WI38 (cell line): ENCODE measurements around the gene DDA1.

ENCODE experiments used
- H3K4me3 ChIP-seq: 2 replicates; pipeline ENCODE4 v1.5.1; 2011; ENCODE audit warnings: low read depth, mild to moderate bottlenecking, control low read depth, low read length
- TF ChIP-seq, protein P1 (sequence below): IDR thresholded peaks from 2 replicates; pipeline ENCODE4 v1.5.1; 2012; ENCODE audit warnings: low read depth, mild to moderate bottlenecking, control low read depth, low read length

The DDA1 gene

DNA sequence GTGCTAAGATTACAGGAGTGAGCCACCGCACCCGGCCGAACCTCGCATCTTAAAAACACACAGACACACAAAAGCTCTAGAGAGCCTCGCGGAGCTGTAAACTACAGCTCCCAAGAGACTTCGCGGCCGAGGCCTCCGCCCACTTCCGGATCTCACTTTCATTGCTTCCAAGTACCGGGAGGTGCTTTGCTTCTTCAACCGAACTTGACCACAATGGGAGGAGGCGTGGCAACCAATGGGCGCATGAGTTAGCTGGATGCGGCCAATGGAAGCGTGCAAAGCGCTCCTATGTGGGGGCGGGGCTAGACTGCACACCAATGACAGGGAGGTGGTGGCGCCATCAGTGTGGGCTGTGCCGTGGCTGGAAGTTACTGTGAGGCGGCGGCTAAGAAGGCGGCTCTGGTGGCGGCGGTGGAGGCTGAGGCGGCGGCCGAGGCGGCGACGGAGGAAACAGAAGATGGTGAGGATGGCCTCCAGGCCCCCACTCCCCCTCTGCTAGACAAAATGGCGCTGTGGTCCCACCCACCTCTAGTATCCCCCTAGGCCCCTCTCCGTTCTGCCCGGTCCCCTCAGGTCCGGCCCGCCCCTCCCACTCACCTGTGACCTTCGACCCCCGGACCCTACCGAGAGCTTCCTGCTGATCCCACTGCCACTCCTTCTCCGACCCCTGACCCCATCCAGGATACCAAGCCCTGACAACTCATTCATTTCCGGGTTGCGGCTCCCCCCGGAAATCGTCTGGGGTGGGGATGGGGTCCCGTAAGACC lies at the start of gene DDA1:
Gene DDA1, plus strand, starts transcription at position 366 of the 767 bp plus-strand sequence. Its CDS starts 92 bp downstream, at position 458.
- H3K4me3 ChIP-seq: peak within 1 kb of the TSS; percentile 99
- TF ChIP-seq, protein P1, sequence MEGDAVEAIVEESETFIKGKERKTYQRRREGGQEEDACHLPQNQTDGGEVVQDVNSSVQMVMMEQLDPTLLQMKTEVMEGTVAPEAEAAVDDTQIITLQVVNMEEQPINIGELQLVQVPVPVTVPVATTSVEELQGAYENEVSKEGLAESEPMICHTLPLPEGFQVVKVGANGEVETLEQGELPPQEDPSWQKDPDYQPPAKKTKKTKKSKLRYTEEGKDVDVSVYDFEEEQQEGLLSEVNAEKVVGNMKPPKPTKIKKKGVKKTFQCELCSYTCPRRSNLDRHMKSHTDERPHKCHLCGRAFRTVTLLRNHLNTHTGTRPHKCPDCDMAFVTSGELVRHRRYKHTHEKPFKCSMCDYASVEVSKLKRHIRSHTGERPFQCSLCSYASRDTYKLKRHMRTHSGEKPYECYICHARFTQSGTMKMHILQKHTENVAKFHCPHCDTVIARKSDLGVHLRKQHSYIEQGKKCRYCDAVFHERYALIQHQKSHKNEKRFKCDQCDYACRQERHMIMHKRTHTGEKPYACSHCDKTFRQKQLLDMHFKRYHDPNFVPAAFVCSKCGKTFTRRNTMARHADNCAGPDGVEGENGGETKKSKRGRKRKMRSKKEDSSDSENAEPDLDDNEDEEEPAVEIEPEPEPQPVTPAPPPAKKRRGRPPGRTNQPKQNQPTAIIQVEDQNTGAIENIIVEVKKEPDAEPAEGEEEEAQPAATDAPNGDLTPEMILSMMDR: no peak

DNA sequence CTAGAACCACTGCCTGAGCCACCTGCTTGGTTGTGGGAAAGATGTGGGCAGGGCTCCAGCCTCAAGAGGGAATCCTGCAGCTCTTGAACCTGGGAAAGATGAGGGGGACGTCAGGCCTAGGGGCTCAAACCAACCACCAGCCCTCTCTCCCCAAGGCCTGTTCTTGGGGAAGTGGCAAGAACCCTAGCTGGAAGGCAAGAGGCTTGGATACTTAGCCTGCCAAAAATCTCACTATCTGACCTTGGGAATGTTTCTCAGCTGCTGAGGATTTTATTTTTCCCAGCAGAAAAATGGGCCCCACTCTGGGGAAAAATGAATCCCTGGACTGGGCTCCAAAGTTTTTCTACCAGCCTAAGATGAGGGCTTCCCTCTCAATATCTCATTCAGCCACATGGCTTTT lies 49.4 kb upstream of the DDA1 start:
- H3K4me3 ChIP-seq: no peak overlapping the region

DNA sequence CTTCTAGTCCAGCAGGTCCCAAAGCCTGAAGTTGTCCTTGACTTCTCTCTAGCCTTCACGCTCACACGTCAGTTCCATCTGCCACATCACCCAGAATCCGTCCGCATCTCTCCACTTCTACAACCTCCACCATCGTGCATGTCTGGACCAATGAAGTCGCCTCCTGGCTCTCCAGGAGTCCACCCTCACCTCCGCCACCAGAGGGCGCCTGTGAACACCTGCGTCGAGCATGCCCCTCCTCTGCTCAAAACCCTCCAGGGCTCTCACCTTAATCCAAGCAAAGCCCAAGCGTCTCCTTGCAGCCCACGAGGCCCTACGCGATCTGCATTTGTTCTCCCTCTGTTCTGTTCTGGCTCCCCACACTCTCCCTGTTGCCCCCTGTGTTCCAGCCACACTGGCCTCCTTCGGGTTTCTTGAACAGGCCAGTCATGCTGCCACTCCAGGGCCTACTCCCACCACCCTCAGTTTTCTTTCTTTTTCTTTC lies 48.5 kb upstream of the DDA1 start:
- TF ChIP-seq, protein P1: peak; percentile 76
- H3K4me3 ChIP-seq: no peak overlapping the region

More for the DNA sequence above, 49.4 kb upstream of the DDA1 start:
- TF ChIP-seq, protein P1: no peak

DNA sequence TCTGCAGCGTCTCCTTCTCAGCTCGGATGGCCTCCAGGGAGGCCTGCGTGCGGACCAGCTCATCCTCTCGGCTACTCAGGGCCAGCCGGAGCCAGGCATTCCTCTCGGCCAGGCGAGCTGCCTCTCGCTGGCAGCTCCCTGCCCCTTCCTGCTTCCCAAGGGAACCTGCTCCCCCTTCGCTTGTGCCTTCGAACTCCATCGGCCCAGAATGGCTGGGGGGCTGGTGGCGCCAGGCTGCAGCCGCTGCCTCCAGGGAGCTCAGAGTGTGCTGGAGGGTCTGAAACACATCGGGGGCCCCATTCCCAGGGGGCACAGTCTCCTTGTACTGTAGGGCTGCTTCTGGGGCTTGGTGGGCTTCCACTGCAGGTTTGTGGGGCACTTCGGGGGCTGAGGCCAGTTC lies 46.8 kb upstream of the DDA1 start:
- H3K4me3 ChIP-seq: no peak overlapping the region
- TF ChIP-seq, protein P1: no peak

DNA sequence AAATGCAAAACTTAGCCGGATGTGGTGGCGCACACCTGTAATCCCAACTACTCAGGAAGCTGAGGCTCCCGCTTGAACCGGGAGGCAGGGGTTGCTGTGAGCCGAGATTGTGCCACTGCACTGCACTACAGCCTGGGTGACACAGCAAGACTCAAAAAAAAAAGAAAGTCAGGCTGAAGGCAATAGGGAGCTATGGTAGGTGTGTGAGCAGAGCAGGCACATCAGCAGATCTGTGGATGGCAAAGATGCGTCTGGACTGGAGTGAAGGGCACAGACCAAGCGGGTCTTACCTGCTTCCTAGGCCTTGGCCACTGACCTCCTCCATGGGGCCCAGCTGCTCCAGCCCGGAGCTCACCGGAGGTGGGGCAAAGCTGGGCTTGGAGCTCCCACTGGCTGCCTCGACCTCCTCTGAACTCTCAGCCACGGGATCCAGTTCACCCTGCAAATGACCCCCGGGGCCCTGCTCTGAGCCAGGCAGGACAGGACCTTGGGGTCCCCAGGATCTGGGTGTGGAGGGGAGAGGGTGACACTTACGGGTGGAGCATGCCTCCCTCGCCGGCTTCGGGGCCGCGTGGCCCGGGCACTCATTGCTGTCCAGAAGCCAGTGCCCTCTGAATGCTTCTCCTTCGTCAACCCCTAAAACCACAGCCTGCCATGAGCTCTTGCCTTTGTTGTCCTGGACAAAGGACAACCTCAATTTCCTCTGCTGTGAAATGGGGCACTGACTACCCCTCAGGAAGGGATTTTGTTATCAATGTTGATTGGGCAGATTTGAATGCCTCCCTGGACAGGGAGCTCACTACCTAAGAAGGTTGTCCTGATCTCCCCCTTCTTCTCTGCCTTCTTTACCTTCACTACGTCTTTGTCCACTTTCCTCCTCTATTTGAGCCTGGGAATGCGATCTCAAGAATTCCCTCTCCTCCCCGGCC lies 45.4 kb upstream of the DDA1 start:
- TF ChIP-seq, protein P1: no peak
- no peak overlapping the region for H3K4me3 ChIP-seq

DNA sequence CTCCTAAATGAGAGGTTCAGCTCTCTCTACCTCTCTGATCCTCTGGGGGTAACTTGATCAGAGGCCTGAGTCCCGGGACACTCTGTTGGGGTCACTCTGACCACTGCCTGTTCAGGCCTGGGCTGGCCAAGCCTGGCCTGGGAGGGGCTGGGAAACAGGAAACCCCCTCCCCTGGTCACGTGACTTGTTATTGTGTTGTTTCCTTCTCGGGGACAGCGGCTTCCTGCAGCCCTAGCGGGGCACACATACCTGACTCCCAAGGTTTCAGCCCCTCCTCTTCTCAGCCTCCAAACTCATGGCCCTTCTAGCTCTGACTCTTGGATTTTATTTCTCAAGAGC lies 44.8 kb upstream of the DDA1 start, which contains the start of gene USHBP1:
Gene USHBP1, minus strand, starts transcription at position 105 of the 339 bp plus-strand sequence. CDS start 446 bp downstream, outside the sequence.
- TF ChIP-seq, protein P1: no peak
- no peak within 1 kb of the TSS for H3K4me3 ChIP-seq
